Measurements from ENCODE around the gene HLA-DQA1.
"Not testable (repeated sequence)": the region's sequence is repeated elsewhere in the genome, so short reads cannot be mapped to it uniquely, and the experiment has no call there.

HLA-DQA1 gene

DNA sequence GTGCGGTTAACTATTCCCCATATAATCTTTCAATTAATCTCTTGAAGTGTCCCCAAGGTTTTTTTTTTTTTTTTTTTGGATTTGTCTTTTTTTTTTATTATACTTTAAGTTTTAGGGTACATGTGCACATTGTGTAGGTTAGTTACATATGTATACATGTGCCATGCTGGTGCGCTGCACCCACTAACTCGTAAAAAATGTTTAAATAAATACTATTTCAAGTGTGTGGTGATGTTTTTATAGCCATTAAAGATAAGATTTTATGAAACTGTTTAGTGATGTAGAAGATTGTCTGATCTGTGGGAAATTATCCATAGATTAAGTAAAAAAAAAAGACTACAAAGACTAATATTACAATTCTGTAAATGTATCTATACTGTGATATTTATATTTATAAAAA is 12.6 kb upstream of the HLA-DQA1 start:
- Histone ChIP-seq H3K27ac (ENCODE audit: low read length) (no peak overlapping the region), H3K27me3 (ENCODE audit: insufficient read depth, low read length) (no peaks in the 10 kb centered on the region), H3K9me3 (ENCODE audit: insufficient read depth, low read depth, low read length) (no peaks in the 10 kb centered on the region), H3K9ac (ENCODE audit: low read depth, low read length) (no peak overlapping the region), H3K36me3 (ENCODE audit: insufficient read depth, low read depth, low read length) (no peaks in the 10 kb centered on the region), H3K4me1 (ENCODE audit: insufficient read depth, low read length) (no peaks in the 10 kb centered on the region), H3K4me3 (ENCODE audit: low read length) (no peak overlapping the region)

DNA sequence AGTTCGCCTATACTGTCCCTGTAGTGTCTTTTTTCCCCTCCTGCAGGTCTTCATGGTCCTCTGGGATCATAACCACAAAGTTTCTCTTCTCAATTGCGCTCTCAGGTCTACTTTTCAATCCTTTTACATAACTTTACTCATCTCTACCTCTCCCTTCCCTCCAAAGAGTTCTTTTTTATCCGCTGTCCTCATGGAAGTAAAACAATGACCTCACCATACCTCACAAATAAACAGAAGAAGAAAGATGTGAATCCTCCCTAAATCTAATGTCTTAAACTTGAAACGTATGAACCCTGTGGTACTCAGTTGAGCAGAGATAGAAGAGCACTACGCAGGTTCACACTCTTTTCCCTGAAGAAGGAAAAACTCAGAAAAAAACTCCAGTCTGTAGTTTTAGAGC is 12.1 kb upstream of the HLA-DQA1 start:
- Histone ChIP-seq H3K9ac (ENCODE audit: low read depth, low read length) (no peak overlapping the region; the same call in 1 of the 2 replicates), H3K4me3 (ENCODE audit: low read length) (no peak overlapping the region), H3K27ac (ENCODE audit: low read length) (no peak overlapping the region)

DNA sequence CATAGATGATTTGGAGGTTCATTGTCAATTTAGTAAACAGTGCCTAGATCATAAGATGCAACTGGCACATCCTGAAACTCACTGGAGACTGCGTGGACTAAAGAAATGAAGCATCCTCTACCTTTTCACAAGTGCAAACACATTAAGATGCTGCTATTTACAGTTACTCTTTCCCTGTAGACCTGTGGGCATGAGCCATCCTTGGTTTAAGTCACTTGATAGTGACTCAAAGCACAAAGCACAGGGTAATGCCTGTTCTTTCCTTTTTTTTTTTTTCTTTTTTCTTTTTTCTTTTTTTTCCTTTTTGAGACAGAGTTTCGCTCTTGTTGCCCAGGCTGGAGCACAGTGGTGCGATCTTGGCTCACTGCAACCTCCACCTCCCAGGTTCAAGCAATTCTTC is 10.0 kb upstream of the HLA-DQA1 start:
- no peak overlapping the region for H3K4me3 ChIP-seq (ENCODE audit: low read length)
- H3K9ac ChIP-seq (ENCODE audit: low read depth, low read length), result no peak overlapping the region
- H3K27me3 ChIP-seq (ENCODE audit: insufficient read depth, low read length), result no peaks in the 10 kb centered on the region
- H3K4me1 ChIP-seq (ENCODE audit: insufficient read depth, low read length), result no peaks in the 10 kb centered on the region
- no peaks in the 10 kb centered on the region for H3K36me3 ChIP-seq (ENCODE audit: insufficient read depth, low read depth, low read length)
- no peak overlapping the region for H3K27ac ChIP-seq (ENCODE audit: low read length)
- H3K9me3 ChIP-seq (ENCODE audit: insufficient read depth, low read depth, low read length), result no peaks in the 10 kb centered on the region

More for the DNA sequence above, 12.1 kb upstream of the HLA-DQA1 start:
- H3K27me3 ChIP-seq (ENCODE audit: insufficient read depth, low read length), result no peaks in the 10 kb centered on the region
- no peaks in the 10 kb centered on the region for H3K36me3 ChIP-seq (ENCODE audit: insufficient read depth, low read depth, low read length)
- H3K4me1 ChIP-seq (ENCODE audit: insufficient read depth, low read length), result no peaks in the 10 kb centered on the region
- no peaks in the 10 kb centered on the region for H3K9me3 ChIP-seq (ENCODE audit: insufficient read depth, low read depth, low read length)

DNA sequence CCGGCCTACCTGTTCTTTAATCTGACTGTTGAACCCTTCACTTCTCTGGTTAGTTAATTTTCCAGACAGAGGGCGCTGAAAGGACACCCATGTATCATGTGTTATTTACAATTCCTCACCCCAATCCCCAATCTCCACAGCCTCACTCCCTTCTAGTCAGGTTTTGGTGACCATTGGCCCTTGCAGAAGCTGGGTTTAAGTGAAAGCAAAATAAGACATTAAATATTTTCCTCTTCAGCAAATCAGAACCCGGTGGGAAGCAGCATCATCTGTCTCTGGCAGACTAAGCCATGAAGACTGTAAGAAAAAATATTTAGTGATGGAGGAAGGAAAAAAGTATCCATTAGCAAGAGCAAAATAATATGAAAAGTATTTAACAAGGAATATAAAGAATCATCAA is 9.4 kb upstream of the HLA-DQA1 start:
- no peaks in the 10 kb centered on the region for H3K4me1 ChIP-seq (ENCODE audit: insufficient read depth, low read length)

DNA sequence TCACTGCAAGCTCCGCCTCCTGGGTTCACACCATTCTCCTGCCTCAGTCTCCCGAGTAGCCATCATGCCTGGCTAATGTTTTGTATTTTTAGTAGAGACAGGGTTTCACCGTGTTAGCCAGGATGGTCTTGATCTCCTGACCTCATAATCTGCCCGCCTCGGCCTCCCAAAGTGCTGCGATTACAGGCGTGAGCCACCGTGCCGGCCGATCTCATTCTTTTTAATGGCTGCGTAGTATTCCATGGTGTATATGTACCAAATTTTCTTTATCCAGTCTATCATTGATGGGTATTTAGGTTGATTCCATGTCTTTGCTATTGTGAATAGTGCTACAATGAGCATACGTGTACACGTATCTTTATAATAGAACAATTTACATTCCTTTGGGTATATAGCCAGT is 7.4 kb upstream of the HLA-DQA1 start:
- not testable (repeated sequence) for H3K4me3 ChIP-seq (ENCODE audit: low read length); H3K27me3 ChIP-seq (ENCODE audit: insufficient read depth, low read length); H3K9ac ChIP-seq (ENCODE audit: low read depth, low read length); H3K36me3 ChIP-seq (ENCODE audit: insufficient read depth, low read depth, low read length); H3K27ac ChIP-seq (ENCODE audit: low read length); H3K4me1 ChIP-seq (ENCODE audit: insufficient read depth, low read length); H3K9me3 ChIP-seq (ENCODE audit: insufficient read depth, low read depth, low read length)

More for the DNA sequence above, 9.4 kb upstream of the HLA-DQA1 start:
- Histone ChIP-seq H3K9ac (ENCODE audit: low read depth, low read length) (no peak overlapping the region), H3K9me3 (ENCODE audit: insufficient read depth, low read depth, low read length) (no peaks in the 10 kb centered on the region), H3K4me3 (ENCODE audit: low read length) (no peak overlapping the region), H3K27ac (ENCODE audit: low read length) (no peak overlapping the region), H3K36me3 (ENCODE audit: insufficient read depth, low read depth, low read length) (no peaks in the 10 kb centered on the region), H3K27me3 (ENCODE audit: insufficient read depth, low read length) (no peaks in the 10 kb centered on the region)

DNA sequence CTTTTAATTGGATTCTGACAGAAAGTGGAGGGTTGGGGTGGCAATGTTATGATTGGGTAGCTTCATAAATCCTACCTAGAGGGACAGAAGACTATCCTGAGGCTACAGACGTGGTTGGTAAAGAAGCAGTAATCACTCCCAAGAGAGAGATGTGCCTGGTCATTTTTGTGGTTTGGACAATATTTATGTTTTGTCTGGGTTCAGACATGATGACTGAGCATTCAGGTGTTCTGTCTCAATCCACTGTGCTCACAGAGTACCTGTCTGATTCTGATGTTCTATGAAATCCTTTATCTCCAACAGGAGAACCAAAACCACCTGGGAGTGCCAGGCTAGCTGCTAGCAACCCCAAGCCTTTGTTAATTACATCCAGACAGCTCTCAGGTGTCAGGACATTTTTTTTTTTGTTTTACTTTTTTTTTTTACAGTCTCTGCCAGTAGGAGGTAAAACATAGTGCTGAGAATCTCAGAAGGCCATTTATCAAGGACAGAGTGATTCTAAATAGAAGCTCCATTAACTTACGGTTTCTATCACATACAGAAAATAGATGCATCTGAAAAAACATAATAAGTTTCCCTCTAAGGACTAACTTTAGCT is 1.6 kb upstream of the HLA-DQA1 start:
- Histone ChIP-seq H3K4me1 (ENCODE audit: insufficient read depth, low read length) (no peaks in the 10 kb centered on the region), H3K36me3 (ENCODE audit: insufficient read depth, low read depth, low read length) (no peaks in the 10 kb centered on the region), H3K9ac (ENCODE audit: low read depth, low read length) (no peak overlapping the region), H3K9me3 (ENCODE audit: insufficient read depth, low read depth, low read length) (no peaks in the 10 kb centered on the region), H3K27me3 (ENCODE audit: insufficient read depth, low read length) (no peaks in the 10 kb centered on the region), H3K4me3 (ENCODE audit: low read length) (no peak overlapping the region), H3K27ac (ENCODE audit: low read length) (no peak overlapping the region)

DNA sequence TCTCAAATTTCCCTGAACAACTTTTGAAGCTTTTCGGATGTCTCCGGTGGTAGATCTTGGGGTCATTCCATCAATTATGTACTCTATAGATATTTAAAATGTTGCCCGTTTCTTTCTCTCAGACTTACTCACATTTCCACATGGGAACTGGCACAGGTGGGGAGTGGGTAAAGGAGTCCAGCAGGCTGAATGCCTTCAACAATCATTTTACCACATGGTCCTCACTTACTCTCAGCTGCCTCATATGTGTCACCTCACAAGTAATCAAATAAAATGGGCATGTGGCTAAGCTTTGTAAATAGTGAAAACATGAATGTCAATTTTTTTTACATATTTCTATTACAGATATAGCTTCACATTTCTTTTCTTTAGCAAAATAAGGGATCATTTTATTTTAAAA is 677 bp downstream of the HLA-DQA1 start:
- H3K27me3 ChIP-seq (ENCODE audit: insufficient read depth, low read length), result no peaks in the 10 kb centered on the region
- H3K9me3 ChIP-seq (ENCODE audit: insufficient read depth, low read depth, low read length), result no peaks in the 10 kb centered on the region
- H3K9ac ChIP-seq (ENCODE audit: low read depth, low read length), result no peak overlapping the region
- H3K36me3 ChIP-seq (ENCODE audit: insufficient read depth, low read depth, low read length), result no peaks in the 10 kb centered on the region
- H3K4me1 ChIP-seq (ENCODE audit: insufficient read depth, low read length), result no peaks in the 10 kb centered on the region
- no peak overlapping the region for H3K4me3 ChIP-seq (ENCODE audit: low read length)
- no peak overlapping the region for H3K27ac ChIP-seq (ENCODE audit: low read length)

DNA sequence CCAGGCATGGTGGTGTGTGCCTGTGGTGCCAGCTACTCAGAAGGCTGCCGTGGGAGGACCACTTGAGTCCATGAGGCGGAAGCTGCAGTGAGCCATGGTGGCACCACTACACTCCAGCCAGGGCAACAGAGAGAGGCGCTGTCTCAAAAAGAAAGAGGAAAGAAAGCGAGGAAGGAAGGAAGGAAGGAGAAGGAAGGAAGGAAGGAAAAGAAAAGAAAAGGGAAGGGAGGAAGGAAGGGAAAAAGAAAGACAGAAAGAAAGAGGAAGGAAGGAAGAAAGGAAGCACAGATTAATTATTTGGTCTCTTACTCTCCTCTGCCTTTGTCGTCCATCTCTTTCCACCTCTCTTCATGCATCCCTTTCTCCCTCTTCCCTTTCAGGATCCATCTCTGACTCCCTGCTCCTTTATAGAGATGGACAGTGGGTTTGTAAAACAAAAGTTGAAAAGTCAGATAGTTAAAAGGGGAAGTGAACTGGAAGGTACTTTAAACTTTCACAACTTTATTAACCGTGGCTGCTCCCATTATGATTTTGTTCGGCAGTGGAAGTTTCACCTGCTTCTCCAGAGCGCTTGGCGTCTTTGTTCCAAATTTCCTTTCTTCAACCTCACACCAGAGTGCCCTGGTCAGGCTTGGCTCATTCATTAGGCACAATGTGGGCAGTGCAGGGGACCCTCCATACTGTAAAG is 1.5 kb downstream of the HLA-DQA1 start:
- no peak overlapping the region for H3K9ac ChIP-seq (ENCODE audit: low read depth, low read length)
- no peaks in the 10 kb centered on the region for H3K4me1 ChIP-seq (ENCODE audit: insufficient read depth, low read length)
- H3K4me3 ChIP-seq (ENCODE audit: low read length), result no peak overlapping the region
- H3K27me3 ChIP-seq (ENCODE audit: insufficient read depth, low read length), result no peaks in the 10 kb centered on the region
- no peaks in the 10 kb centered on the region for H3K9me3 ChIP-seq (ENCODE audit: insufficient read depth, low read depth, low read length)
- no peaks in the 10 kb centered on the region for H3K36me3 ChIP-seq (ENCODE audit: insufficient read depth, low read depth, low read length)
- H3K27ac ChIP-seq (ENCODE audit: low read length), result no peak overlapping the region

DNA sequence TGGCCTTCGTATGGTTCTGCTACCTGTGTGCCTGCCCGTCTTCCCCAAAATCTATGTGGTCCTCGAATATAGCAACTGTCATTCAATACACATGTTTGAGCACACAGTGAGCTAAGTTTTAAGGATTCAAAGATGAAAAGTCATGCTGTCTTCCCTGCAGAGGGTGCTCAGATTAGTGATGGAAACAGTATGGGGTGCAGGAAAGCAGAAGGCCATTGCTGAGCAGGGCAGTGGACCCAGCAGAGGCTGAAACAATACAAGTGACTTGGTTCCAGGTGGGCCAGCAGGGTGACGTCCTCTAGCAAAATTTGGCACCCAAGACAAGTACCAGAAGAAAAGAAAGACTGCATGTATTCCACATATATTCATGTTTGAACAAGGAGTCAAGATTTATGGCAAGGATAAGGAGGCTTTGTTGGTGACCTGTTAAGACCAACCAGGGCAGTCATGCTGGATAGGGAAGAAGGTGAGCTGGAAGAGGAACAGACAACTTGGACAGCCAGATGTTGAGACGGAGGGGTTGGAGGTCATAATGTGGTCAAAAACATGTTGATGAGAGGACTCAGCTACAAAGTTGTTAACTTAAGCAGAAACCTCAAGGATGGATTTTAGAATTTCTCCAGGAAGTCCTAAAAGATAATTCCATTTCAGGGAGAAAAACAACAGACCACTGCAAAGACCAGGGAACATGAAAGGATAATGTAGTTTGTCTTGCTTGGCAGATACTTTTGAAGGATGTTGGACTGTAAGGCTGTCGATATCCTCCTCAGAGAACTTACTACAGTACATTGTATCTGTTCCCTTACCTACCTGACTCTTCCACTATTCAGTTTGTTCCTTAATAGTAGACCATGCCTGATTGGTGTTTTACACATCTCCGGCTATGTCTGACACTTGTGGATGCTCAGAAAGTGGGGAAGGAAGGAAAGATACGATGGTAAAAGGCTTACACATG is 2.5 kb downstream of the HLA-DQA1 start:
- Histone ChIP-seq H3K27me3 (ENCODE audit: insufficient read depth, low read length) (no peaks in the 10 kb centered on the region), H3K4me1 (ENCODE audit: insufficient read depth, low read length) (no peaks in the 10 kb centered on the region), H3K27ac (ENCODE audit: low read length) (no peak overlapping the region), H3K9me3 (ENCODE audit: insufficient read depth, low read depth, low read length) (no peaks in the 10 kb centered on the region), H3K9ac (ENCODE audit: low read depth, low read length) (no peak overlapping the region), H3K4me3 (ENCODE audit: low read length) (no peak overlapping the region), H3K36me3 (ENCODE audit: insufficient read depth, low read depth, low read length) (no peaks in the 10 kb centered on the region)

DNA sequence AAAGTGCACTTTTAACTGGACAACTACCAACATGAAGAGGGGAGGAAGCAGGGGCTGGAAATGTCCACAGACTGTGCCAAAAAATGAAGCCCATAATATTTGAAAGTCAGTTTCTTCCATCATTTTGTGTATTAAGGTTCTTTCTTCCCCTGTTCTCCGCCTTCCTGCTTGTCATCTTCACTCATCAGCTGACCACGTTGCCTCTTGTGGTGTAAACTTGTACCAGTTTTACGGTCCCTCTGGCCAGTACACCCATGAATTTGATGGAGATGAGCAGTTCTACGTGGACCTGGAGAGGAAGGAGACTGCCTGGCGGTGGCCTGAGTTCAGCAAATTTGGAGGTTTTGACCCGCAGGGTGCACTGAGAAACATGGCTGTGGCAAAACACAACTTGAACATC is 3.9 kb downstream of the HLA-DQA1 start:
- no peaks in the 10 kb centered on the region for H3K36me3 ChIP-seq (ENCODE audit: insufficient read depth, low read depth, low read length)
- H3K27ac ChIP-seq (ENCODE audit: low read length), result no peak overlapping the region
- no peak overlapping the region for H3K4me3 ChIP-seq (ENCODE audit: low read length)
- no peaks in the 10 kb centered on the region for H3K9me3 ChIP-seq (ENCODE audit: insufficient read depth, low read depth, low read length)
- H3K4me1 ChIP-seq (ENCODE audit: insufficient read depth, low read length), result no peaks in the 10 kb centered on the region
- no peaks in the 10 kb centered on the region for H3K27me3 ChIP-seq (ENCODE audit: insufficient read depth, low read length)
- no peak overlapping the region for H3K9ac ChIP-seq (ENCODE audit: low read depth, low read length)

DNA sequence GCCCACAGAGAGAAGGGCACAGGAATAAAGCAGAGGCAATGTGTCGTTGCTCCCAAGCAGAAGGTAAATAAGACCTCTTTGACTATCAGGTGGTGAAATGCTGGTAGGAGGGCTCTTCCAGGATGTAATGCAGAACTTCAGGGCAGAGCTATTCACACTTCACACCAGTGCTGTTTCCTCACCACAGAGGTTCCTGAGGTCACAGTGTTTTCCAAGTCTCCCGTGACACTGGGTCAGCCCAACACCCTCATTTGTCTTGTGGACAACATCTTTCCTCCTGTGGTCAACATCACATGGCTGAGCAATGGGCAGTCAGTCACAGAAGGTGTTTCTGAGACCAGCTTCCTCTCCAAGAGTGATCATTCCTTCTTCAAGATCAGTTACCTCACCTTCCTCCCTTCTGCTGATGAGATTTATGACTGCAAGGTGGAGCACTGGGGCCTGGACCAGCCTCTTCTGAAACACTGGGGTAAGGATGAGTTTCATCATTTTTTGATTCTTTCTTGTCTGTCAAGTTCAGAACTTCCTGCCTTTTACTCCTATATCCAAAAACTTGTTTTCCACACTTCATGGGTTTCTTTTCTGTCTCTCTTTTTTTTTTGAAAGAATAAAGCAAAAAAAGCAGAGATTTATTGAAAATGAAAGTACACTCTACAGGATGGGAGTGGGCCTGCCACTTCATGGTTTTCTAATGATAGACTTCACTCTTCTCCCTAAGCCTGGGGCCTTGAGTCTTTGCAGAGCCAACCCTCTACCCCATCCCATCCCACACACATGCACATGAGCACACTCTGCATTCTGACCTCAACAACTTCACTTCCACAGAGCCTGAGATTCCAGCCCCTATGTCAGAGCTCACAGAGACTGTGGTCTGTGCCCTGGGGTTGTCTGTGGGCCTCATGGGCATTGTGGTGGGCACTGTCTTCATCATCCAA is 4.8 kb downstream of the HLA-DQA1 start:
- H3K9ac ChIP-seq (ENCODE audit: low read depth, low read length); H3K4me1 ChIP-seq (ENCODE audit: insufficient read depth, low read length); H3K9me3 ChIP-seq (ENCODE audit: insufficient read depth, low read depth, low read length); H3K36me3 ChIP-seq (ENCODE audit: insufficient read depth, low read depth, low read length); H3K27me3 ChIP-seq (ENCODE audit: insufficient read depth, low read length); H3K4me3 ChIP-seq (ENCODE audit: low read length); H3K27ac ChIP-seq (ENCODE audit: low read length): not testable (repeated sequence)

All from iPS-20b (cell line).